ENCODE data around the gene CHAT.

CHAT gene

DNA sequence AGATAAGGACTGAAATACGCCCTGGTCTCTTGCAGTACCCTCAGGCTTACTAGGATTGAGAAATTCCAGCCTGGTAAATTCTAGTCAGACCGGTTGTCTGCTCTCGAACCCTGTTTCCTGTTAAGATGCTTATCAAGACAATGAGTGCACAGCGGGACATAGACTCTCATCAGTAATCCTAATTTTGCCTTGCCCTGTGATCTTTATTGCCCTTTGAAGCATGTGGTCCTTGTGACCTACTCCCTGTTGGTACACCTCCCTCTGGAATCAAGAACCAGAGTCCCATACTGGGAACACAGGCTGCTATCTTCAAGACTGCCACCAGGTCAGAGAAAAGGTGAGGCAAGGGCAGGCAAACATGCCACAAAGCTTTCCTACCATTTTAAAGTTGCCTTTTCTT lies 72.8 kb downstream of the CHAT start:
- DNase-seq (ENCODE audit: low read depth in 2 of 2), result no peak

DNA sequence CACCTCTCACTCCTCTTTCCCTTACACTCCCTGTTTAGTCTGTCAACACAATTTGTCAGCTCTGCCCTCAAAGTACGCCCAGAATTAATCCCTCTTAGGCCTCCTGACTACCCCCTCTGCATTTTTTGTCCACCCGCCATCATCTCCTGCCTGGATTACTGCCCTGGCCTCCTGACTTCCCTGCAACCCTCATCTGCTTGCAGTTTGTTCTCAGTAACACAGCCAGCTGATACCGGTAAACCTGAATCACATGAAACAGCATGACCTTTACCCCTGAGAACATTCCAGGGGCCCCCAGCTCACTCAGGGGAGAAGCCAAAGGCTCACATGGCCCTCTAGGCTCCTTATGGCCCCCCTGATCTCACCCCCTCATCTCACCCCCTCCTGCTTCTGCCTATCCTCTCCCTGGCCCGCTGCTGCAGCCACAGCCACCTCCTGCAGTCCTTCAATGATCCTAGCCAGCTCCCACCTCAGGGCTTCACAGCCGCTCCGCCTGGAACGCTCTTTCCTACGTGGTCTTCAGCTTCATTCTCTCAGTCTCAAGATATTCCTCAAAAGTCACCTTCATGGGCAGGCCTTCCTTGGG lies 74.5 kb downstream of the CHAT start:
- no peak for DNase-seq (ENCODE audit: low read depth in 2 of 2)

- no peak for DNase-seq (ENCODE audit: low read depth in 2 of 2)
Observed at GRCh38 chr10:49688920-49689319, 75.1 kb downstream of the CHAT start.

- no peak for DNase-seq (ENCODE audit: low read depth in 2 of 2)
Observed at GRCh38 chr10:49689882-49690510, 76.2 kb downstream of the CHAT start.

- DNase-seq (ENCODE audit: low read depth in 2 of 2), result no peak
Observed at GRCh38 chr10:49690698-49691356, 77.0 kb downstream of the CHAT start.

DNA sequence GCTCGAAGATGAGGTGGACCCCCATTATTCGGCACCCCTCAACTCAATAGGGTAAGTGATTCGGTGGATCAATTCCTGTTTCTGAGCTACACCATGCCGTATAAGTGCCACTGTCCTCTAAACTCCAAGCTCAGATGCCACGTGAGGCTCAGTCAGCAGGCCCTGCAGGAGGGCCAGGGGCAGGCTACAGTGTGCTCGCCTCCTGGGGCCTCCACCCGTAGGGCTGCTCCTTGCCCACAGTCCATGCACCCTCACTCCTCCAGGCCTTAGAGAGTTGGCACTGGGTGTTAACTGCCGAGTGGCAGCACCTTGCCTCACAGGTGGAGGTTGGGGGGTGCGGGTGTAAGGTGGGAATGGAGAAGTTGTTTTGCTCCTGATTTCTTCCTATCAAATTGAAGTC lies 77.8 kb downstream of the CHAT start:
- no peak for DNase-seq (ENCODE audit: low read depth in 2 of 2)

DNA sequence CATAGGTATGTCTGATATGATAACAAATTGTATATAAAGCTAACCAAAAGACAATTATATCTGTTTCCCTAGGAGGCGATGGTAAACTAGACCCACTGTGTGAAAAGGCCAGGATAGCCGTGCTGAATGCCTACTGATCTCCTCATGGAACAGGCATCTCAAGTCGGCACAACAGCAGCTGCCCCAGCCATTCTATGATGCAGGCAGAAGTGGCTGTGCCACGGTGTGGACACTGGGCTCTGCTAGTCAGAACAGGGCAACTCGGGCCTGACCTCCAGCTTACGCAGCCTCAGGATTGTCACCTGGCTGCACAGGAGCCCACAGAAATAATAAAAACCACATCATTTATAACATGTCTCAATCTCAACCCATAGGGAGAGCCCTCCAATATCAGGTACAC lies 80.6 kb downstream of the CHAT start:
- DNase-seq (ENCODE audit: low read depth in 2 of 2), result no peak

- DNase-seq (ENCODE audit: low read depth in 2 of 2), result no peak
Observed at GRCh38 chr10:49696311-49696710, 82.5 kb downstream of the CHAT start.

DNA sequence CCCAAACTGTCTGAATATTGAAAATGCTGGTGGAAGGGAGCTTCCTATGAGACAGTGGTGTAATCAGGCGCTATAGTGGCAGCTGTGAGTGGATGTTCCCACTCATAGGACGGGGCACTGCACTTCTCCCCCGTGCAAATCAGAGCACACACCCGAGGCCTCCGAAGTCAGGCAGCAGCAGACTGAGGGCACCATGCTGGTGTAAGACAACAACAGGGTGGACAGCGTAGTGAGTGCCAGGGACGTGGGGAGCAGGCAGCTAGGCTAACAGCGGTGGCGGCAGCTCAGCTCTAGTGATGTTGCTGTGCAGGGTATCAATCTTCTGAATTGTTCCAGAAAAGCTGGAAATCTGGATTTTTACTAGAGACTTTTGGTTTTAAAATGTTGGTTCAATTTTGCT lies 84.8 kb downstream of the CHAT start:
- DNase-seq (ENCODE audit: low read depth in 2 of 2), result no peak

DNA sequence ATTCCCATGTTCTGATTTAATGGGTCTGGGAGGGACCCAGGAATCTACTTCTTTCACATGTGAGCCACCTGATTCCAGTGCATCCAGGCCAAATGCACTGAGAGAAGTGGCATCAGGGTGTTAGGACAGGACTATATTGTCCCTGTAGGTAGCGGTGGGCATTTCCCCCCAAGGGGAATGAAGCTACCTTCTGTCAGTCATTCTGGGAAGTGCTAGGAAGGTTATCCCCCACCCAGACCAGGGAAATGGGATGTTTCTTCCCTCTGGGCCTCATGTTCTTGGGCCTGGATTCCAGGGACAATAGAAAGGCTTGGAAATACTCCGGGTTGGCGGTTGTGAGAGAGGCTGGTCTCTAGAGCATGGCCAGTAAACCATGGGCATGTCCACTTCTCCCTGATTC lies 86.4 kb downstream of the CHAT start:
- no peak for DNase-seq (ENCODE audit: low read depth in 2 of 2)

GRCh38 chr10:49700997-49701396 lies 87.2 kb downstream of the CHAT start:
- DNase-seq (ENCODE audit: low read depth in 2 of 2), result no peak

DNA sequence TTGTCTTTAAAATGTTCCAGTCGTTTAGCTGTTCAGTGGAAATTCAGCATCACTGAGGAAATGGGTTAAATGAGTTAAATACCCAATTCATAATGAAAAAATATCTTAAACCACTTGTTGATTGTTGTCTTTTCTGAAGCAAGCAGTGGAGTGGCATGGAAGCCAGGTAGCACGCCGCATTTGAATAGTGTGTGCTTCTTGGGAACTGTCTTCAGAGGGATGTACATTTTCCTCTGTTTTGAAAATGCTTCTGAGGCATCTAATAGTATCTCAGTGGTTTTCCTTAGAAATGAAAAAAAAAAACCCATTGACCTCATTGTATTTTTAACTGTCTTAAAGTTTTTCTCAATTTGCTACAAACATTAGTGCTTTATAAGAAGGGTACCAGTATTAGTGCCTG lies 93.7 kb downstream of the CHAT start:
- DNase-seq (ENCODE audit: low read depth in 2 of 2), result no peak

GRCh38 chr10:49709934-49710333 lies 96.1 kb downstream of the CHAT start:
- DNase-seq (ENCODE audit: low read depth in 2 of 2), result no peak

DNA sequence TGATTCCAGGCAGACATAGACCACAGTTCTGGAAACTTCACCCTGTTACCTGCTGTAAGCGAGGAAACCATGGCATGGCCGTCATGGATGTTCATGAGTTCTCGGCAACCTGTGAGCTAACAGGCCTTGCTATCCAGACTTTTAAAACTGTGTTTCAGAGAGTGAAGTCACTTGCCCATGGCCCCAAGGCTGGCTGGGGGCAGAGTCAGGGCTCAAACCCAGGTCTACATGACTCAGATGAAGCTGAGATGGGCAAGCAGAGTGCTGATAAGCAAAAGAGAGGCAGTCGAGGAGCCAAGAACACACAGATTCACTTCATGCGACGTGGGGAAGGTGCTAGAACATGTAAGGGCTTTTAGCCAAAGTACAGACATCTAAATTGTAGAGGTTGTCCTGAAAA lies 97.1 kb downstream of the CHAT start:
- no peak for DNase-seq (ENCODE audit: low read depth in 2 of 2)

GRCh38 chr10:49711481-49711880 lies 97.6 kb downstream of the CHAT start:
- no peak for DNase-seq (ENCODE audit: low read depth in 2 of 2)

- no peak for DNase-seq (ENCODE audit: low read depth in 2 of 2)
Observed at GRCh38 chr10:49713266-49713665, 99.4 kb downstream of the CHAT start.
